ENCODE data around the gene MED13L. TPM values are rescaled to one million over a fixed set of nuclear protein-coding genes. Genes with fewer than 3 reads are reported as not detected.
"Not testable (repeated sequence)": the region's sequence is repeated elsewhere in the genome, so short reads cannot be mapped to it uniquely, and the experiment has no call there.

MED13L gene
- total RNA-seq, 5 donors from 2014 or later (not counting 1 experiment from before 2014, with no cell fraction given): 126 to 216 (median 133) TPM

DNA sequence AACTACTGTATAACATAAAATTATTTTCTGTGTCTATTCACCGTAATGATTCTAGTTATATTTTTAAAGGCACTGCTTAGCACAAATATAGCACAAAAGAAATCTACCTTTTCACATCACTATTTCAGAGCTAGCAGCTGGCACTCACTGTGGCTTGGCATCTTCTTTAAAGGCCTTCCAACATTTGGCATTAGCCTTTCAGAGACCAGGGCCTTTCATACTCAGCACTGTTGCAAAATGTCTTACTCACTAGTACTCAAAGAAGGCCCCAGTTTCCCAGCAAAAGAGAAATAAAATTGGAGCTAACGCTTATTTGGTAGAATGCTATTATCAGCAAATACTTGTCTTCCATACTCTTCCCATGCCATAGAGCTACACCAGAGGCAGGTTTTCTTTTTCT is 238.4 kb downstream of the MED13L start:
- Mint-ChIP-seq H3K27me3 (no peaks in the 10 kb centered on the region), H3K27ac (no peak overlapping the region), H3K4me1 (peaks cover 37 to 39% (median 38%) of the 10 kb centered on the region in 3 donors), H3K9me3 (no peaks in the 10 kb centered on the region), H3K4me3 (no peak overlapping the region), H3K36me3 (peaks cover 21% of the 10 kb centered on the region)
- POLR2A ChIA-PET: interaction anchor here (0.6 to 0.8 kb wide), 3 partner anchors 9 to 227 kb away, joined by 3 to 8 read pairs (median 3); no protein-coding TSS in a partner anchor
- no peaks in the 10 kb centered on the region for H3K9me3 ChIP-seq
- 100% methylated on average over 2 of the region's 2 CpGs for WGBS (ENCODE audit: insufficient coverage)
- DNase-seq (no peak), ATAC-seq (replicated peaks in 1 of 4) (no peak)
- H3K36me3 ChIP-seq (ENCODE audit: control insufficient read depth in 2 of 2, extremely low read depth in 1 of 2, insufficient read depth in 1 of 2, low read length in 1 of 2): peaks cover 0 to 3% of the 10 kb centered on the region in 2 donors
- no peaks in the 10 kb centered on the region for H3K4me1 ChIP-seq (ENCODE audit: control insufficient read depth in 1 of 2, extremely low read depth in 1 of 2, insufficient read depth in 2 of 2, low read length in 2 of 2)
- no peak overlapping the region for H3K27ac ChIP-seq (ENCODE audit: low read length)
- H3K27me3 ChIP-seq (replicated peaks in 1 of 2; ENCODE audit: control insufficient read depth in 2 of 2, extremely low read depth in 1 of 2, insufficient read depth in 2 of 2, low read length in 1 of 2): no peaks in the 10 kb centered on the region
- no peak overlapping the region for H3K4me3 ChIP-seq (ENCODE audit: control insufficient read depth in 1 of 2, extremely low read depth in 1 of 2, low read length in 1 of 2)
- CTCF ChIA-PET: no interaction called here

GRCh38 chr12:116037941-116038837 is 239.3 kb downstream of the MED13L start:
- Histone ChIP-seq H3K4me1 (ENCODE audit: control insufficient read depth in 1 of 2, extremely low read depth in 1 of 2, insufficient read depth in 2 of 2, low read length in 2 of 2) (no peaks in the 10 kb centered on the region), H3K27ac (ENCODE audit: low read length) (no peak overlapping the region), H3K4me3 (ENCODE audit: control insufficient read depth in 1 of 2, extremely low read depth in 1 of 2, low read length in 1 of 2) (no peak overlapping the region), H3K27me3 (replicated peaks in 1 of 2; ENCODE audit: control insufficient read depth in 2 of 2, extremely low read depth in 1 of 2, insufficient read depth in 2 of 2, low read length in 1 of 2) (no peaks in the 10 kb centered on the region), H3K9me3 (no peaks in the 10 kb centered on the region), H3K36me3 (ENCODE audit: control insufficient read depth in 2 of 2, extremely low read depth in 1 of 2, insufficient read depth in 1 of 2, low read length in 1 of 2) (peaks cover 0 to 3% of the 10 kb centered on the region in 2 donors)
- H3K27ac Mint-ChIP-seq: no peak overlapping the region
- ATAC-seq (replicated peaks in 1 of 4): no peak
- no peak for DNase-seq
- peaks cover 29 to 38% (median 33%) of the 10 kb centered on the region in 3 donors for H3K4me1 Mint-ChIP-seq
- peaks cover 25% of the 10 kb centered on the region for H3K36me3 Mint-ChIP-seq
- H3K9me3 Mint-ChIP-seq: no peaks in the 10 kb centered on the region
- H3K27me3 Mint-ChIP-seq: no peaks in the 10 kb centered on the region
- POLR2A ChIA-PET: interaction anchor here in 1 of 2 donors (0.7 kb wide), 1 partner anchor 228 kb away, joined by 3 read pairs; no protein-coding TSS in a partner anchor
- no peak overlapping the region for H3K4me3 Mint-ChIP-seq
- WGBS (ENCODE audit: insufficient coverage): no CpG with 5 or more reads among the region's 6 CpGs
- CTCF ChIA-PET: no interaction called here

DNA sequence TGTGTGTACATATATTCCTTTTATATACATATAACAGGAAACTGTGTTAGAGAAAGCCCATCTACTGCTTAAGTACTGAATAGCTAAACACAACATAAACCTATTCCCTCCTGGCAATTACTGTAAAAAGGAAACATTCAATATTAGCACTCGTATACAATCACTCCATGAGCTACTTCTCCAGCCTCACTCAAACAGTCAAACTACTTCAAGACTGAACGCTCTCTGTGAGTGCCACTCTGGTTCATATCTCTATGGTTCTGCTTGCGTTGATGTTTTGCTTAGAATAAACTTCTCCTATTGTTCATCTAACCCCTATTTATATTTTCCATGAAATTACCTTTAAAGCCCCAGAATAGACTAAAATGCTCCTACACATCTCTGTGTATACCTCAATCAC is 243.7 kb downstream of the MED13L start:
- Histone ChIP-seq H3K36me3 (ENCODE audit: control insufficient read depth in 2 of 2, extremely low read depth in 1 of 2, insufficient read depth in 1 of 2, low read length in 1 of 2) (no peaks in the 10 kb centered on the region), H3K27me3 (replicated peaks in 1 of 2; ENCODE audit: control insufficient read depth in 2 of 2, extremely low read depth in 1 of 2, insufficient read depth in 2 of 2, low read length in 1 of 2) (no peaks in the 10 kb centered on the region), H3K4me1 (ENCODE audit: control insufficient read depth in 1 of 2, extremely low read depth in 1 of 2, insufficient read depth in 2 of 2, low read length in 2 of 2) (no peaks in the 10 kb centered on the region), H3K27ac (ENCODE audit: low read length) (no peak overlapping the region), H3K9me3 (no peaks in the 10 kb centered on the region), H3K4me3 (ENCODE audit: control insufficient read depth in 1 of 2, extremely low read depth in 1 of 2, low read length in 1 of 2) (no peak overlapping the region)
- H3K4me3 Mint-ChIP-seq: no peak overlapping the region
- ChIA-PET POLR2A (no interaction called here), CTCF (no interaction called here)
- WGBS (ENCODE audit: insufficient coverage): 100% methylated on average over 3 of the region's 3 CpGs
- no peak overlapping the region for H3K27ac Mint-ChIP-seq
- H3K4me1 Mint-ChIP-seq: peaks cover 20 to 35% (median 20%) of the 10 kb centered on the region in 3 donors
- H3K36me3 Mint-ChIP-seq: peaks cover 17% of the 10 kb centered on the region
- no peaks in the 10 kb centered on the region for H3K9me3 Mint-ChIP-seq
- H3K27me3 Mint-ChIP-seq: no peaks in the 10 kb centered on the region
- no peak for ATAC-seq (replicated peaks in 1 of 4)
- no peak for DNase-seq

DNA sequence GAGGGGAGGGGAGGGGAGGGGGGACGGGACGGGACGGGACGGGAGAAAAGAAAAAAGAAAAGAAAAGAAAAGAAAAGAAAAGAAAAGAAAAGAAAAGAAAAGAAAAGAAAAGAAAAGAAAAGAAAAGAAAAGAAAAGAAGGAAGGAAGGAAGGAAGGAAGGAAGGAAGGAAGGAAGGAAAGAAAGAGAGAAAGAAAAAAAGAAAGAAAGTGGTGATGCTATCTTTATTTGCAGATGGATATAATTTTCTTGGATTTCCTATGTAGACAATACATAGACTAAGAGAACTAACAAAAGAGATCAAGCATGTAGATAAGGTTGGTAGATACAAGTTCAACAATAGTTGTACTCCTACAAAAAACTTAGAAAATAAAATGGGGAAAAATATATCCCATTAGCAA is 245.9 kb downstream of the MED13L start:
- H3K27ac ChIP-seq (ENCODE audit: low read length); H3K27me3 Mint-ChIP-seq; ATAC-seq (replicated peaks in 1 of 4); CTCF ChIA-PET; H3K9me3 ChIP-seq; H3K4me3 Mint-ChIP-seq; H3K4me3 ChIP-seq (ENCODE audit: control insufficient read depth in 1 of 2, extremely low read depth in 1 of 2, low read length in 1 of 2); H3K9me3 Mint-ChIP-seq; H3K27me3 ChIP-seq (replicated peaks in 1 of 2; ENCODE audit: control insufficient read depth in 2 of 2, extremely low read depth in 1 of 2, insufficient read depth in 2 of 2, low read length in 1 of 2); H3K36me3 ChIP-seq (ENCODE audit: control insufficient read depth in 2 of 2, extremely low read depth in 1 of 2, insufficient read depth in 1 of 2, low read length in 1 of 2); H3K4me1 ChIP-seq (ENCODE audit: control insufficient read depth in 1 of 2, extremely low read depth in 1 of 2, insufficient read depth in 2 of 2, low read length in 2 of 2); DNase-seq; H3K27ac Mint-ChIP-seq: not testable (repeated sequence)
- Mint-ChIP-seq H3K4me1 (peaks cover 28 to 44% (median 37%) of the 10 kb centered on the region in 3 donors), H3K36me3 (peaks cover 17% of the 10 kb centered on the region)
- WGBS (ENCODE audit: insufficient coverage): no CpG with 5 or more reads among the region's 4 CpGs
- POLR2A ChIA-PET: interaction anchor here in 1 of 2 donors (0.7 kb wide), 1 partner anchor 693 kb away, joined by 4 read pairs; no protein-coding TSS in a partner anchor

DNA sequence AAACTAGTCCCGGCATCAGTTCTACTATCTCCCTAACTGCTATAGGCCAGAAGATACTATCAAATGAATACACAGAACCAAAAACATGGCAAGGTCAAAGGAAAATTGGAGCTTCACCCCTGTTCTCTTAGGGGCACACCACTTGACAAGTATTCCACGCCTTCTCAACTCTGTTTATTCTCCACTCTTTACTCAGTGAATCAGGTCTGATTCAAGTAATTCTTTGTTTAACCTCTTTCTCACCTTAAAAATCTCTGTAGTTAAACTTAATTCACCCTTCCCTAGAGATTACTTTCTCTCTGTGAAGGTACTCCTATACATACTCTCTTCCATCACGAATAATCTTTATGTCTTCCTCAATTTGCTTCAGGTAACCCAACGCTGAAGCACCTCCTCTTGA is 248.9 kb downstream of the MED13L start:
- no peak overlapping the region for H3K27ac Mint-ChIP-seq
- ChIA-PET POLR2A (interaction anchor here (0.6 to 0.7 kb wide), 2 partner anchors 11 to 29 kb away, joined by 3 to 8 read pairs; no protein-coding TSS in a partner anchor), CTCF (interaction anchor here (0.6 to 0.7 kb wide), 5 partner anchors 10 to 664 kb away, joined by 3 to 6 read pairs (median 4); no protein-coding TSS in a partner anchor)
- no peak for ATAC-seq (replicated peaks in 1 of 4)
- WGBS (ENCODE audit: insufficient coverage): 94% methylated on average over 3 of the region's 4 CpGs
- H3K36me3 Mint-ChIP-seq: peaks cover 9% of the 10 kb centered on the region
- no peak overlapping the region for H3K4me3 Mint-ChIP-seq
- H3K27me3 Mint-ChIP-seq: no peaks in the 10 kb centered on the region
- no peaks in the 10 kb centered on the region for H3K27me3 ChIP-seq (replicated peaks in 1 of 2; ENCODE audit: control insufficient read depth in 2 of 2, extremely low read depth in 1 of 2, insufficient read depth in 2 of 2, low read length in 1 of 2)
- DNase-seq: no peak
- no peaks in the 10 kb centered on the region for H3K36me3 ChIP-seq (ENCODE audit: control insufficient read depth in 2 of 2, extremely low read depth in 1 of 2, insufficient read depth in 1 of 2, low read length in 1 of 2)
- H3K9me3 Mint-ChIP-seq: no peaks in the 10 kb centered on the region
- H3K27ac ChIP-seq (ENCODE audit: low read length): no peak overlapping the region
- H3K4me3 ChIP-seq (ENCODE audit: control insufficient read depth in 1 of 2, extremely low read depth in 1 of 2, low read length in 1 of 2): no peak overlapping the region
- peaks cover 36 to 47% (median 47%) of the 10 kb centered on the region in 3 donors for H3K4me1 Mint-ChIP-seq
- H3K4me1 ChIP-seq (ENCODE audit: control insufficient read depth in 1 of 2, extremely low read depth in 1 of 2, insufficient read depth in 2 of 2, low read length in 2 of 2): no peaks in the 10 kb centered on the region
- H3K9me3 ChIP-seq: no peaks in the 10 kb centered on the region

DNA sequence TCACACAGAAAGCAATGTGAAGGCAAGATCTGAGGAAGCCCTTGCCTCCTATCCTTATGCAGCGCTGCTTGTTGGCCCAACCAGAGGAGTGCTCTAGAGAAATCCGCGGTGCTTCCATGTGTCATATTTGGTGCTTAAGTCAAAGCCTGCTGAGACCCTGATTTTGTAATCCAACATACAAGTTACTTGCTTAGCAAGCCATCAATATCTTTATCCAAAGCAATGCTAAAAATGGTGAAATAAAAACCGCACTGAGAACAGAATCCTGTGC is 250.0 kb downstream of the MED13L start:
- H3K36me3 ChIP-seq (ENCODE audit: control insufficient read depth in 2 of 2, extremely low read depth in 1 of 2, insufficient read depth in 1 of 2, low read length in 1 of 2): no peaks in the 10 kb centered on the region
- no peak overlapping the region for H3K4me3 ChIP-seq (ENCODE audit: control insufficient read depth in 1 of 2, extremely low read depth in 1 of 2, low read length in 1 of 2)
- Mint-ChIP-seq H3K27me3 (no peaks in the 10 kb centered on the region), H3K36me3 (peaks cover 11% of the 10 kb centered on the region), H3K9me3 (no peaks in the 10 kb centered on the region), H3K4me3 (no peak overlapping the region), H3K27ac (peak overlapping the region in 1 of 2 donors; percentile 54), H3K4me1 (peaks cover 39 to 50% (median 47%) of the 10 kb centered on the region in 3 donors)
- H3K4me1 ChIP-seq (ENCODE audit: control insufficient read depth in 1 of 2, extremely low read depth in 1 of 2, insufficient read depth in 2 of 2, low read length in 2 of 2): no peaks in the 10 kb centered on the region
- ATAC-seq (replicated peaks in 1 of 4) (no peak), DNase-seq (no peak)
- H3K27ac ChIP-seq (ENCODE audit: low read length): no peak overlapping the region
- 100% methylated on average over 3 of the region's 4 CpGs for WGBS (ENCODE audit: insufficient coverage)
- POLR2A ChIA-PET: no interaction called here
- H3K27me3 ChIP-seq (replicated peaks in 1 of 2; ENCODE audit: control insufficient read depth in 2 of 2, extremely low read depth in 1 of 2, insufficient read depth in 2 of 2, low read length in 1 of 2): no peaks in the 10 kb centered on the region
- H3K9me3 ChIP-seq: no peaks in the 10 kb centered on the region
- CTCF ChIA-PET: interaction anchor here in 1 of 2 donors (0.6 kb wide), 1 partner anchor 791 kb away, joined by 3 read pairs; no protein-coding TSS in a partner anchor

All from T-cell (primary cell).